ENCODE results near the gene MIPOL1.
"Not testable (repeated sequence)": the region's sequence is repeated elsewhere in the genome, so short reads cannot be mapped to it uniquely, and the experiment has no call there.

MIPOL1 gene

GRCh38 chr14:37469650-37470049 lies 271.9 kb downstream of the MIPOL1 start:
- no peak for DNase-seq

- no peak for DNase-seq
Observed at GRCh38 chr14:37470251-37470650, 272.5 kb downstream of the MIPOL1 start.

DNA sequence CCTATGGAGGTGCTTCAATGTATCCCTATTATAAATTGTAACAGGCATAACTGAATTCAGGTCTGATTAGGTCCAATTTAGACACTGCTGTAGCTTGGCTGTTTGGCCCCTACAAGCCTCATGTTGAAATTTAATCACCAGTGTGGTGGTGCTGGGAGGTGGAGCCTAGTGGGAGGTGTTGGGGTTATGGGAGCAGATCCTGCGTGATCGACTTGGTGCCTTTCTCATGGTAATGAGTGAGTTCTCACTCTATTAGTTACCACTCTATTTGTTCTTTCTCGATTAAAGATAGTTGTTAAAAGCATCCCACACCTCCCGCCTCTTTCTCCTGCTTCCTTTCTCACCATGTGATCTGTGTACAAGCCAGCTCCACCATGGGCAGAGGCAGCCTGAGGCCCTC lies 275.2 kb downstream of the MIPOL1 start:
- DNase-seq: no peak

DNA sequence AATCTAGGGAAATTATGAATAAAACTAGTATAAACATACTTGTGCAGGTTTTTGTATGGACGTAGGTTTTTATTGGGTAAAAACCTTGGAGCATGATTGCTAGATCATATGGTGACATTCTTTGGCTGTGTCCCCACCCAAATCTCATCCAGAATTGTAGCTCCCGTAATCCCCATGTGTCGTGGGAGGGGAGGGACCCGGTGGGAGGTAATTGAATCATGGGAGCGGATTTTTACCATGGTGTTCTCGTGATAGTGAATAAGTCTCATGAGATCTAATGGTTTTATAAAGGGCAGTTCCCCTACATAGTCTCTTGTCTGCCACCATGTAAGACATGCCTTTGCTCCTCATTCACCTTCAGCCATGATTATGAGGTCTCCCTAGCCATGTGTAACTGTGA lies 276.5 kb downstream of the MIPOL1 start:
- DNase-seq: no peak

GRCh38 chr14:37480446-37481290 lies 282.9 kb downstream of the MIPOL1 start:
- no peak for DNase-seq

GRCh38 chr14:37482428-37482827 lies 284.7 kb downstream of the MIPOL1 start:
- no peak for DNase-seq

DNA sequence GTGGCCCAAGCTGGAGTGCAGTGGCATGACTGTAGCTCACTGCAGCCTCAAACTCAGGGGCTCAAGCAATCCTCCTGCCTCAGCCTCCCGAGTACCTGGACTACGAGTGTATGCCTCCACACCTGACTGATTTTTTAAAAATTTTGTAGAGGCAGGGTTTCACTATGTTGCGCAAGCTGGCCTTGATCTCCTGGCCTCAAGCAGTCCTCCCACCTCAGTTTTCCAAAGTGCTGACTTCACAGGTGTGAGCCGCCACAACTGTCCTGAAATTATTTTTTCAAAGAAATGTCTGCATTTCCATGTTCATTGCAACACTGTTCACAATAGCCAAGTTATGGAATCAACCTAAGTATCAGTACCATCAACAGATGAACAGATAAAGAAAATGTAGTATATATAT lies 285.9 kb downstream of the MIPOL1 start:
- no peak for DNase-seq

DNA sequence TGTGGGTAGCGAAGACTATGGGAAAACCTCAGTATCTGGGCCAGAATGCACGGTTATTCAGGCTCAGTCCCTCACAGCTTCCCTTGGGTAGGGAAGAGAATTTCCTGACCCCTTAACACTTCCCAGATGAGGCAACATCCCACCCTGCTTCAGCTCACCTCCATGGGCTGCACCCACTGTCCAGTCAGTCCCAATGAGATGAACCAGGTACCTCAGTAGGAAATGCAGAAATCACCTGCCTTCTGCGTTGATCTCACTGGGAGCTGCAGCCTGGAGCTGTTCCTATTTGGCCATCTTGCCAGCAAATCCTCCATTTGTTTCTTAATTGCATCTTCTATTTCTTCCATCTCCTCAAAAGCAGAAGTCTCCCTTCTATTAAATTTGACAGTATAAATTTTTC lies 292.9 kb downstream of the MIPOL1 start:
- no peak for DNase-seq

- no peak for DNase-seq
Observed at GRCh38 chr14:37491076-37491475, 293.3 kb downstream of the MIPOL1 start.

DNA sequence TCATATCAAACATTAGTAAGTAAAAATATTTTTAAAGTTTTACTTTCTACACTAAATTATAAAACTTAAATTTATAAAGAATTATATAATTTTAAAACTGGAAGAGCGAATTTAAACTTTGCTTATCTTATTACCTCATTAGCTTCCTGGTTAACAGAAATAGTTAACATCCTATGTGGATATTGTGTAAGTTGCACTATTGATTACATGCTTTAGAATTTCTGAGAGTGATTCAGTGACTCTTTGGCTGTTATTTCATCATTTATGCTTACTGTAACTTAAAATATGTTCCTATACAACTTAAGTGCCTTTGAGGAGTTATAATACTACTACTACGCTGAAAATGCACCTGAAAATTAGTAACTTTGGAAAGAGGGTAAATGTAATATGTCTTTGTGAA lies 295.9 kb downstream of the MIPOL1 start:
- no peak for DNase-seq

DNA sequence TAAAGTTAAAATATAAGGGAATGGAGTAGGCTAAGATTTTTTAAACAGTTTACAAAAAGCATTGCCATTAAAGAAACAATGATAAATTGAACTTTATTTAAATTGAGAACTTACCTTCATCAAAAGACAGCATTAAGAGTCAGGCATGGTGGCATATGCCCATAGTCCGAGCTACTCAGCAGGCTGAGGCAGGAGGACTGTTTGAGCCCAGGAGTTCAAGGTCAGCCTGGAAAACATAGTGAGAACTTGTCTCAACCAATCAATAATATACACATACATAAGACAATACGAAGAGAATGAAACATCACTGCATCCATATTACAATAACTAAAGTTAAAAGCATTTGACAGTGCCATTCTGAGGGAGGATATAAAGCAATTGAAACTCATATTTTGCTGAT lies 299.7 kb downstream of the MIPOL1 start:
- no peak for DNase-seq

DNA sequence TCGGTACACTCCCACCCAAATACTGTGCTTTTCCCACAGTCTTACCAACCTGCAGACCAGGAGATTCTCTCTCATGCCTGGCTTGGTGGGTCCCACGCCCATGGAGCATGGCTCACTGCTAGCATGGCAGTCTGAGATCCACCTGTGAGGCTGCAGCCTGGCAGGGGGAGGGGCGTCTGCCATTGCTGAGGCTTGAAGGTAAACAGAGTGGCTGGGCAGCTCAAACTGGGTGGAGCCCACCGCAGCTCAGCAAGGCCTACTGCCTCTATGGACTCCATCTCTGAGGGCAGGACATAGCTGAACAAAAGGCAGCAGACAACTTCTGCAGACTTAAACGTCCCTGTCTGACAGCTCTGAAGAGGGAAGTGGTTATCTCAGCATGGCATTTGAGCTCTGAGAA lies 304.1 kb downstream of the MIPOL1 start:
- DNase-seq: no peak

DNA sequence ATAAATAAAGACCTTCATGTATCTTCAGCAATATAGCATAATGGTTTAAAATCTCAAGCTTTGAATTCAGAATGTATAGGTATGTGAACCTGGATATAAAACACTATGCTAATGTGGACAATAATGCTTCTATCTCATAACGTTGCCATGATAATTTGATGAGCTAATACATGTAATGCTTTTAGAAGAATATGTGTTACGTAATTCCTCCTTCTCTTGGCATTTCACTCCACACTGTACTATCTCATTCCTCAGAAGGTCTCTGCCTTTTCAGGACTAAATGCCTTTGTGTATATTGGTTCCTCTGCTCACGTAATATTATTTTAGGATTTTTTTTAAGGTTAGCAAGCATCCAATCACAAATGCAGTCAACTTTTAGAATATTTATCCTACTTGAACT lies 310.8 kb downstream of the MIPOL1 start:
- no peak for DNase-seq

DNA sequence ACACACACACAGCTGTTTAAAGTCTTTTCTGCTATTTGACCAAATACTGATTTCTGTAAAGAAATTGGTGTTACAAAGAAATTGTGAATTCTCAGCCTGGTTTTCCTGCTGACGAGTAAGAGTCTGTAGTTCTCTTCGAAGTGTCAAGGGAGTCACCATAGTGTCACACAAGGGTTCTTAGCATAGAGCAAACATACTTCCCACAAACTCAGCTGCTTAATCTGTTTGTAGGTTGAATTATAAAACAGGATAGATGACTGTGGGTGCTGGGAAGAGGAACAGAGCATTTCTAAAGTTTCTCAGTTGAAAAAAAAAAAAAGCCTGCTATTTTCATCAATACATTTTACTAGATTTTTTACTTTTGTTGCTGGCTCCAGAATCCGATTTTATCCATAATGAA lies 314.4 kb downstream of the MIPOL1 start:
- no peak for DNase-seq

GRCh38 chr14:37515771-37516170 lies 318.0 kb downstream of the MIPOL1 start:
- no peak for DNase-seq

DNA sequence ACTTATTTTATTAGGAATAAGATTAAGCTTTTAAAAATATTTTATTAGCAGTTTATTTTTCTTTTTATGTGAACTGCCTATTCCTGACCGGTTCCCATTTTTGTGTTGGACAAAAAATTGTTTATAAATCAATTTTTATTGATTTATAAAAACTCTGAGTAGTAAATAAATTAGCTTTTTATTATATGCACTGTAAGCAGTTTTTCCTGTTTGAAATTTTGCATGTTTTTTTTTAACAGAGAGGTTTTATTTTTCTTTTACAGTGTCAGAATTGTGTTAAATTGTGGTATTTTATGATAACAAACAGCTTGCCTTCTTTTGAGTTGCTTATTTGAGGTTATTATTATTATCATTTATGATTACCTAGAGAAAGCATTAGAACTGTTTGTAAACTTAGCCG lies 329.3 kb downstream of the MIPOL1 start:
- DNase-seq: no peak

- DNase-seq: no peak
Observed at GRCh38 chr14:37539992-37540391, 342.3 kb downstream of the MIPOL1 start.

GRCh38 chr14:37544407-37544806 lies 346.7 kb downstream of the MIPOL1 start:
- DNase-seq: no peak

- DNase-seq: no peak
Observed at GRCh38 chr14:37545174-37545573, 347.4 kb downstream of the MIPOL1 start.

DNA sequence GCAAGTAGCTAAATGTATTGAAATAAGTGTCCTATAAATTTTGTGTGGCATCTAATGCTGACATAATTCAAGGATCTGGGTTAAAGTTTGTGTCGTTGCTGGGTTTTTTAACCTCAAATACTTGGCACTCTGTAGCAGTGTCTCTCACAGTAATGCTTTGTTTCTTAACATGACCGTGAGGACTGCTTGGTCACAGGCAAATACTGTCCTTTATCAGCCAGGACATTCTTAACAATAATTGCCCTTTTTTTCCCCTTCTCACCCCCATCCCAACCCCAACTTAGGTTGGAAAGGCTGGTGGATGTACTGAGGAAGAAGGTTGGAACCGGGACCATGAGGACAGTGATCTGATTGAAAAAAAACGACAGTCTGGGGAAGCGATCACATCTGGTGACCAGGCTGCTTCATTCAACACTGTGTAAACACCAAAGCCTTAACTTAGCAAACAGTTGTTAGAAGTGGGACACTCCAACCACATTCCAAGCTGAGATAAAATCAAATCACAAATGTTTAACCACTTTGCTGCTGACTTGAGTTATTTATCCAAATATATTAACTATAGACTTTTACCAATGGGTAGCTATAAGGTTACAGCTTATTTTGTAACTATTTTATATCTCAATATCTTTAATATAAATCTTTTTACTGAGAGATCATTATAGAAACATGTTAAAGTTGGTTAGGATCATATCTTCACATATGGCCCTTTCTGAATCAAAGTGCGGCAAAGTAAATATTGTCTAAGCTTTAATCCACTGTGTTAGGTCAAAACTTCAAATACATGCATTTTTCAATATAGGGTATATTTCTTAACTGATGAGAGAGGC lies 349.1 kb downstream of the MIPOL1 start:
- no peak for DNase-seq

GRCh38 chr14:37550511-37550910 lies 352.8 kb downstream of the MIPOL1 start:
- no peak for DNase-seq

- DNase-seq: no peak
Observed at GRCh38 chr14:37551119-37551518, 353.4 kb downstream of the MIPOL1 start.

DNA sequence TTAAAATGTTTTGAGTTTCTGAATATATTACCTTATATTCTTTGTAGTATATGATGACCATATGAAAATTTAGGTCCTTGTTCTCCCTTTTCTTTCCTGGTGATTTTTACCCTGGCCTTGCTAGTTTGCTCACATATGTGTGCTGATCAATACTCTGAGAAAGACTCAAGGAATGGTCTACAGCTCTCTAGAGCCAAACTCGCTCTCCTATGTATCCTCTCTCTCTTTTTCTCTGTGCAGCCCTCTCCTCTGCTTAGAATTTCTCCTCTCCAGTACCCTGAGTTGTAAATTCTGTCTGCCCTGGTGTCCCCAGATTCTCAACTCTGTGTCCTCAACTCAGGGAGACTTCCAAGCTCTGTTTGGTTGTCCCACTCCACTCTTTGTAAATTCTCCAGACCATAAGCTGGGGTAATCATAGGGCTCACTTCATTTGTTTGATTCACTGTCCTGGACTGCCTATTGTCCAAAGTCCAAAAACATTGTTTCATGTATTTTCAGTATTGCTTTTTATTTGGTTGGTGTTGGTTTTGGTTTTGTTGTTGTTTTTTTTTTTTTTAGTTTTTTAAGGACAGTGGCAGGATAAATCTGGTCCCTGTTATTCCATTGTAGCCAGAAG lies 356.3 kb downstream of the MIPOL1 start:
- no peak for DNase-seq

DNA sequence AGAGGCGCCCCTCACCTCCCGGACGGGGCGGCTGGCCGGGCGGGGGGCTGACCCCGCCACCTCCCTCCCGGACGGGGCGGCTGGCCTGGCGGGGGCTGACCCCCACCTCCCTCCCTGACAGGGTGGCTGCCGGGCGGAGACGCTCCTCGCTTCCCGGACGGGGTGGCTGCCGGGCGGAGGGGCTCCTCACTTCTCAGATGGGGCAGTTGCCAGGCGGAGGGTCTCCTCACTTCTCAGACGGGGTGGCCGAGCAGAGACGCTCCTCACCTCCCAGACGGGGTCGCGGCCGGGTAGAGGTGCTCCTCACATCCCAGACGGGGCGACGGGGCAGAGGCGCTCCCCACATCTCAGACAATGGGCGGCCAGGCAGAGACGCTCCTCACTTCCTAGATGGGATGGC lies 357.9 kb downstream of the MIPOL1 start:
- DNase-seq: not testable (repeated sequence)
